ENCODE measurements around the gene PEMT.

Gene PEMT

GRCh38 chr17:17603895-17604225 lies 12.4 kb upstream of the PEMT start:
- no peak for FAIRE-seq

DNA sequence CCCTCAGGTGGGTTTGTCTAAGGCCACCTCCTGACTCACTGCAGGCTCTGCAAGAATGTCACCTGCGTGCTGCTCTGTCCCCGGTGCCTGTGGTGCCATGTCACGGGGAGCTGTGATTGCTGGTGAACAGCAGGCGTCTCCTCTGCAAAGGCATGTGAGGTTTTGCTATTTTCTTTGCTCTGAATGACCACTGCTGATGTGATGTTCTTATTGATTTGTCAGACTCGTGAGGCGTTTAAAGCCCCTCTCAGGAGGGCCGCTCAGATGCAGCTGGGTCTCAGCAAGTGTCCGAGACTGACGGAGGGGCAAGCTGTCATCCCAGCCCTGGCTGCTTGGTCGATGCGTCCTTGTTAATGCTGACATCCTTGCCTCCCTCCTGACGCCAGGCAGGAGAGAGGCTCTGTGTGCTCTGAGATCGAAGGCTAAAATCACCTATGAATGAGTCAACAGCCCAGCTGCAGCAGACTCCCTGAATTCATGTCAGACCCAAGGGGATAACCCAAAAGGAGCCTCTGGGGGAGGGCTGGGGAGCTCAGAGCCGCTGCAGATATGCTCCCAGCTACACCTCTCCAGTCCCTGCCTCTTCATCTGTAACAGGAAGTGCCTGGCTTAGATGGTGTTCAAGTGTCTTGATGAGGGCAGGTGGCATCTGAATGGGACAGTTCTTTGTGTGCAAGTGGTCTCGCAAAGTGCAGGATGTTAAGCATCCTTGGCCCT lies 11.8 kb upstream of the PEMT start:
- FAIRE-seq = no peak

GRCh38 chr17:17599965-17600364 lies 8.5 kb upstream of the PEMT start:
- no peak for FAIRE-seq

DNA sequence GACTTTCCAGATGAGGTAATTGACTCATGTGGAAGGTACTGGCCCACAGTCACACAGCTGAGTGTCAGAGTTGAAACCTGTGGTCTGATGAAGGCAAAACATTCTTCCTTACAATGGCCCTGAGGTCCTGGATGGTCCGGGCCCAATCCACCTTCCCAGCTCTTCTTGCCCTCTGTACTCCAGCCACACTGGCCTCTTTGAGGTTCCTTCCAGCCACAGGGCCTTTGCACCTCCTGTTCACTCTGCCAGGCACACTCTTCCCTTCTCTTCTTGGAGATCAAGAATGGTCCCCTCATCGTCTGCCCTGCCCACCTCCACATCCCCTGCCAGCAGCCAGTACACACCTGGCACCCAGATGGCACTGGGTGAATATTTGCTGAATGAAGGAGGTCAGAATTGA lies 6.5 kb upstream of the PEMT start:
- FAIRE-seq = no peak

DNA sequence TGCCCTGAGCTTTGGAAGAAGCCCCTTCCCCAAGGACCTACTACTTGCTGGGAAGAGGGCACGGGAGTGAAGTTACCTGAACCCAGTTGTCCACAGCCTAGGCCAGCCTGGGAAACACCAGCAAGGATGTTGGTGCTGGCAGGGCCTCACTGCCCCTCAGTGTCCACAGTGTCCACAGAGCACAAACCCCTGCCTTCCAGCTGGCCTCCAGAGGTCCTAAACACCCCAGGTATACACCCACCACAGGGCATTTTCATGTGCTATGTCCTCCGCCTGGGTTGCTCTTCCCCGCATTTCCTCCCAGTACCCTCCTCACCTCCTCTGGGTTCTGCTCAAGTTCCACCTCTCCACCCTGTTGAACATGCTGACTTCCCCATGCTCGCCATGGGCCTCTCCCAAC lies 4.2 kb upstream of the PEMT start:
- FAIRE-seq = no peak

GRCh38 chr17:17593222-17593620 lies 1.7 kb upstream of the PEMT start:
- no peak for FAIRE-seq

DNA sequence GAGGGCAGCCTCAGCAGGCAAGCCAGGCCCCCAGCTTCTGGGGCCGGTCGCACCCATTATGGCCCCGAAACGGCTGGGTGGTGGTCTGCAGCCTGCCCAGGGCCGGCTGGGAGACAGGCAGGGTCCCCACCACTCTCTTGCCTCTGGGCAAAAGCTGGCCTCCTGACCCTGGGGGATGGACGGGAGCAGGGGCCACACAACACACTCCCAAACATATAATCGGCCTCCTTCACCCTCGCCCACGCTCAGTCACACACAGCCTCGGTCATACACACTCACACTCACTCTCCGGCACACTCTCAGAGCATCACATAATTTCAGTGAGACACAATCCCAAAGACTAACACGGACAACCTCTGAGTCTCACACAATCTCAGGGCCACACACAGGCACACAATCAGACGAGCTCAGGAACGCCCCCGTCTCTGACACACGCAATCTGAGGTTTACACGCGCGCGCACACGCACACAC lies 589 bp downstream of the PEMT start:
- no peak for FAIRE-seq

DNA sequence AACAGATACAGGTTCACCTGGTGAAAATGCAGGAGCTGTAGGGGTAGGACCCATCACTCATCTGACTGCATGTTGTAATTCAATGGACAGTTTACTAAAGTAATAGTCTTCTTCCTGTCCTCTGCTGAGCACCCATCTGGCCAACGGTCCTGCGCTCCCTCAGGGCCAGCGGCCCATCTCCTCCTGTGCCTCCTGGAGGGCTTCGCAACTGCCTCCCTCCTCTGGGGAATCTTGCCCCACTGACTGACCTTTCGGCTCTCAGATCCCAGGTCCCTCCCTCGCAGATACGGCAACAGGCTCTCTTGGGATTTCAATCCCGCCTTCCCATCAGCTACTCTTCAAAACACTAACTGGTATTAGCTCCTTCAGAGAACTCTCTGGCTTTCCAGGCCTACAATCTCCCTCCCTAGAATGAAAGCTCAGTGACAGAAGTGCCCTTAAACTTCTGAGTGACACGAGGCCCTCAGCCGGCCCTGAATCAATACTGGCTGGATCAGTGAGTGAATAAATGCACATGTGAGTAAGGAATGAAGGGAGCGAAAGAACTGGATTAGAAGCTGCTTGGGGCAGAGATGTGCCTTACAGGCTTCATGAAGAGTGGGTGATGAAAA lies 1.3 kb downstream of the PEMT start:
- FAIRE-seq = no peak

GRCh38 chr17:17587614-17588337 lies 3.7 kb downstream of the PEMT start:
- no peak for FAIRE-seq

- FAIRE-seq = no peak
Observed at GRCh38 chr17:17582372-17582771, 9.1 kb downstream of the PEMT start.

GRCh38 chr17:17581509-17581908 lies 10.0 kb downstream of the PEMT start:
- FAIRE-seq = no peak

DNA sequence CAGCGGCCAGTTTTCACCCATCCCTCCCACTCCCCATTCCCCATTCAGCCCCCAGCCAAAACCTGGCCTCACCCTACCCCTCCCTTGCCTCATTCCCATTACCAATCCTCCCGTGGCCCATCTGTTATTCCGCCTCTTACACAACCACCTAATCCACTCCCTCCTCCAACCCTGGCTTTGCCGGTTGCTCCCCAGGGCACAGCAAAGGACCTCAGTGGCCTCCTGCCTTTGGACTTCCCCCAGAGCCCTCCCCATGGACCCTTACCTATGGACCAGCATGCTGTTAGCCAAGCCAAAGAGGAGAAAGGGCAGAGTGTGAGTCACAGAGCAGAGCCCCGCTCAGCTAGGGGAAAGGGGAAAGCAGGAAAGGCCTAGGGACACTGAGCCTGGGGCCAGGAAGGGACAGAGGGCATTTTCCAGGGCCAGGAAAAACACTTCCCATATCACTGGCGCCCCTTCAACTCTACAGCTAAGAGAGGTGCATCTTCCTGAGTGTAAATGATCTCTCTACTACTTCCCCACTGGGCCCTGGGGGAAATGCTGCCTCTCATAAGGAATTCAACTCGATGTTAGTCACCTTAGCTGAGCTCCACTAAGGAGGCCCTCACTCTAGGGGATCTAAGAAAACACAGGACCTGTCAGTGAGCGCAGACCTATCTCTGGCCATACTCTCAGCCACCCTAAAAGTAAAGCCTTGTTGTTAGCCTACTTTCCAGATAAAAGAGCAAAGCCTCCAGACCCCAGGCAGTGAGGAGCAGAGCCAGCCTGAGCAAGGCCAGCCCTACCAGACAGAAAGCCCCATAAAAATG lies 10.6 kb downstream of the PEMT start:
- FAIRE-seq = no peak

- FAIRE-seq = no peak
Observed at GRCh38 chr17:17579691-17580090, 11.8 kb downstream of the PEMT start.

DNA sequence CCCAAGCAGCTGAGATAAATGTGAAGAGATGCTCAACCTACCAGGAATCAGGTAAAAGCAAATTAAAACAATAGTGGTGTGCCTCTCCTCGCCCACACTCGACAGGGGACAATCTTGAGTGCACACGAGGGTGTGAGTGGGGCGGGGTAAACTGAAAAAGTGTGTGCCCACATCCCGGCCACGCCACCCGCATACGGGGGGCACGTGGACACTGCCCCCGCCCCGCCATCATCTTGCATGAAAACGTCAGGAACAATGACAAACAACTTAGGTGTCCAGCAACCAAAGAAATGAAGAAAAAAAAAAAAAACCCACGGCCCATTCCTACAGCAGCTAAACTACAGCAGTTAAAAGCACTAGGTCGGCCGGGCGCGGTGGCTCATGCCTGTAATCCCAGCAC lies 14.1 kb downstream of the PEMT start:
- FAIRE-seq = no peak

DNA sequence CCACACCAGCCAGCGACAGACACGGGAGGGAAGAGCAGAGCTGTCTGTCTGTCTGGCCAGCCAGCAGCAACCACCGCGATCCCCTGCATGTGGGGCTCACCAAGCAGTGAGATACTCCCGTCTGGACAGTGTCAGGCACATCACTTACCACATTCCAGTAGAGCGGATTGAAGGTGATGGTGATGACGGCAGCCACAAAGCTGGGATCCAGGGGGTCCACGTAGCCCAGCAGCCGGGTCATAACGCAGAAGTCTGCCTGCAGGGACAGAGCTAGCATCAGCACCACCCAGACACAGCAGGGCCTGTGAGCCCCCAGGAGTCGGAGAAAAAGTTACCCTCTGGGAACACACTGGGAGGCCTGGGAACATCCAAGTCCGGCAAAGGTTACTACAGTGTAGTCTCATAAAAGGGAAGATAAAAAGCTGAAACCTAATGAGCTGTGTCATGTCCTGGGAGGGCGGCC lies 14.7 kb downstream of the PEMT start:
- no peak for FAIRE-seq

DNA sequence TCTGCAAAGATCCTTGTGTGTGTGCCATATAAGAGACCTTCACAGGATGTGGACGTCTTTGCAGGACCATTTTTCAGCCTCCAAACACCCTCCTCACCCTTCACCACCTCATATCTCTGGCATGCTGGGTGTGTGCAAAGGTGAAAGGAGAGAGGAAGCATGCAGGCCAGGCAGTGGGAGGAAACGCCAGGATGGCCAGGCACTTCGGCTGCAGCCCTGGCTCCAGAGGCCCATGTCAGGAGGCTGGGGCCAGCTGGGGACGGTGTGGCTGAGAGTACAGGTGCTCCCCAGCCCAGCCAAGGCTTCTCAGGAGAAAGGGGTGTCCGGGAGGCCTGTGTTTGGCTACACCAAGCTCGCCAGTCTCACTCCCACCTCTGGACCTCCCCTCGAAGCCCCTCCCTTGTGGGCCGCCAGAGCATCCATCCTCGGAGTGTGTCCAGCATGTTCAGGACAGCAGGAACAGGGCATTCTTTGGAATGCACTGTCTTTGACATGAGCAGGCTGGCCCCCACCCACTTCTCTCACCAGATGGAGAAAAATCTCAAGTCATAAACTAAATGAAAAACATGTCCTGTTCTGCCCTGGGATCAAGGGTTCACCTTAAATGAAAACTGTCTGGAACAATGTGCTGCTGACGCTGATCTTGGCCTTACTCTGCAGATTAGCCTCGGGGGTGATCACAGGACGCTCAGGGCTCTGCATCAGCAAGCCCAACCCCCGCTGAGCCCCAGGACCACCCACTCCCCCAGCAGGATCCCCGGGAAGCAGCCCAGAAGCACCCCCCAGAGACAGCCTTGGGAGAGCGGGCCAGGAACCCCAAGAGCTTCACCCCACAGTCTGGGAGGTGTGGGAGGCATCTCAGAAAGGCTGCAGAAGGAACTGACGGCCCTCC lies 15.9 kb downstream of the PEMT start:
- no peak for FAIRE-seq

DNA sequence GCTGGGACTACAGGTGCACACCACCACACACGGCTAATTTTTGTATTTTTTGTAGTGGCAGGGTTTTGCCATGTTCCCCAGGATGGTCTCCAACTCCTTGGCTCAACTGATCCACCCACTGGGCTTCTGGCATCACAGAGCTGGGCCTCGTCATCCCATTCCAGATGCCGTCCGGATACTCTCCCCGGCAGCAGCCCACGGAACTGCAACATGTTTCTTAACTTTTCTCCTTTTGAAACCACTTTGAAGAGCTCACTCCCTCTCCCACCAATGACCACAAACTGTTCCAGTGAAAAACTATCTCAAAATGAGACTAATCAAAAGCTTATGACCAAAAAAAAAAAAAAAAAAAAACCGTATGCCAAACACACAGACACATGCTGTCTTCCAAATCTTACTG lies 17.6 kb downstream of the PEMT start:
- no peak for FAIRE-seq

DNA sequence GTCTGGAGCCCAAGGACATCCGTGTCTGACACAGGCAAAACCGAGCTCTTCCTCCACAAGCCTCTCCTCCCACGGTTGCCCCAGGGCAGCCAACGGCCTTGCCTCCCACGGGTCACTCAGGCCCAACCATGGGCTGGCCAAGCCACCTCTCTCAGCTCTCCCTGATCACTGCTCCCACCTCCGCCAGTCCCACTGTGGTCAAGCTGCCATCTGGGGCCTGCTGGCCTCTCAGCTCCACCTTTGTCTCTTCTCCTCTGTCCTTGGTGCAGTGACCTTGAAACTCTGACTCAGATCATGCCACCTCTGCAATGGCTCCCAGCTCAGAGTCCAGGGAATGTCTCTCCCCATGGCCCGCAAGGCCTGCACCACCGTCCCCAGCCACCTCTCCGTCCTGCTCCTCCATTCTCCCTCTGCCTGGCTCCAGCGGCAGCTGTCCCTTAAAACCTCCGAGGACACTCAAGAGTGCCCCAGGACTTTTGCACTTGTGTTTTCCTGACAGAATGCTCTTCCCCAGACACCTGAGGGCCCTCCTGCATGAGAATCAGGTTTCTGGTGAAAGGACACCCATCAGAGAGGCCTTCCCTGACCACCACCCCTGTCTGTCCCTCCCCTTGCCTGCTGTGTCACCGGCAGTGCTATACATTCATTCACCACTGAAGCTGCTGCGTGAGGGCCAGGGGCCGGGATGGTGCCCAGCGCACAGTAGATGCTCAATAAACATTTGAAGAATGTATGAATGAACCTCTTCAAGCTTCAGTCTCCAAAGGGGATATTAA lies 19.3 kb downstream of the PEMT start:
- FAIRE-seq = no peak

DNA sequence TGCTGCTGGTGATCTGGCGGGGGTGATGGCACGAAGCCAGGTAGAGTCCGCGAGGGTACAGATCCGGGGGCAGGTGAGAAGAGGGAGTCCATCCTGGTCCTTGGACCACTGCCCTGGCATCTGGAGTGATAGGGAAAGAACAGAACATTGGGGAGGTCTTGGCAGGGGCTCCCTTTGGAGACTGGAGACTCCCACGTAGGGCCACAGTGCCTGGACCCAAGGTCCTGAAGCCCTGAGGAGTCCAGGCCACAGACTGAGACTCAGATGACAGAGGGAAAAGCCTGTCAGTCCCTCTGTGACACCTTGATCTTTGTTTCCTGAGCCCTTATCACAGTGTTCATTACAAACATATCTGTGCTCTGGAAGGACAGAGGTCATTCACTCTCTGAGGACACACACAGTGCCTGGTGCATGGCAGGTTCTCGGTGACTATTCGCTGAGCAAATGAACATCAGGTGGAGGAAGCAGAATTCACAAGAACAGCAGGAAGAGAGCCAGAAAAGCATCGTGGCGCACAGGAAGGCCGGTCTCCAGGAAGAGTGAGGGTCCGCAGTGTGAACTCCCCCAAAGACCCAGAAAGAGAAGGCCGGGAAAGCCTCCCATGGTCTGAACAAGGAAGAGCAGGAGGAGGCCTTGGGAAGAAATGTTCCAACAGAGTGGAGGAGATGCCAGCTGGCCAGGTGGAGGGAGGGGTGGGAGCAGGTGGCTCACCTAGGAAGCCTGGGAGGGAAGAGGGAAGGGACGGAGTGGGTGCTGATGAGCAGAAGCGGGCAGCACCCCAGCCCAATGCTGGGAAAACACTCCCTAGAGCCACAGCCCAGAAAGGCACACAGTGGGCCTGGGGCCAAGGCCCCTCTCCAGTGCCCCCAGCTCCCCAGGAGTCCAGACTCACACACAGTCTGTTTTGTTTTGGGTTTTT lies 20.5 kb downstream of the PEMT start:
- no peak for FAIRE-seq

DNA sequence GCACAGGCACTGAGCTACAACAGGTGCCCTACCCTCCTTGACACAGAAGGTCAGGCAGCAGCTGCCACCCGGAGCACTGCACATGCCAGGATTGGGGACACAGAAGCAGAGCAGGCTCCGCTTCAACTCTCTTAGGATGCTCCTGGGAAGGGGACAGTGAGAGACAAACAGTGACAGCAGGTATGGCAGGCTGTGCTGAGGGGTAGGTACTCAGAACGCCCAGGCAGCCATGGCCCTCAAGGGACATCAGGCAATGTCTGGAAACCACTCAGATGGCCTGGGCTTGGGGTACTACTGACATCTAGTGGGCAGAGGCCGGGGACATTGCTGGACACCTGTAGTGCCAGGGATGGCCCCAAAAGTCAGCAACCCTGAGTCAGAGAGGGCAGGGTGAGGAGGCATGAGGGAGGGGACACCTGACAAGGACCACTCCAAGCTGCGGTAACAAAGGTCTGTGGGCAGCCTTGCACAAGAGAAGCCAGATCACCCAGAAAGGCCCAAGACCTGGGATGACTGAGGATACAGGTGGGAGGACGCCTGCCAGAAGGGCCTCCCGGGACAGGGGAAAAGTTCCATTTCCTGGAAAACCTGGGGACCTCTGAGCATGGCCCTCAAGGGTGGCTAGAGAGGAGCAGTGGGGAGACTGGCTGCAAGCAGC lies 21.2 kb downstream of the PEMT start:
- FAIRE-seq = no peak

Data from colon (tissue), 2 donors.